ENCODE results near the gene BICD2.

DNA sequence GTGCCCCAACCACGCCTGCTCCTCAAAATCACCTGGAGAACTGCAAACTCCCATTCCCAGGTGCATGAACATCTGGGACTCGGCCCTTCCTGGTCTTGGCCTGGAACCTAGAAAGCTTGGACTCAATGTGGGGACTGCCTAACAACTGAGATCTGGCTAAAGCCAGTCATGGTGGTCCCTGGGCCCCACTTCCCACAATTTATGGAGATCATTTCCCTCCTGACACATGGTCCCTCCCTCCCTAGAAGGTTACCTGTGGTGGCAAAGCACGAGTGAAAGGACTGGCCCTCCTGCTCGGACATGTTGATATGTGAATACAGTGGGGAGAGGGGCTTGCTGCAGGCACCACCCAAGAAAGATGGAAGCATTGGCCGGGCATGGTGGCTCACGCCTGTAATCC lies 18.8 kb downstream of the BICD2 start:
- TF ChIP-seq, protein P1, sequence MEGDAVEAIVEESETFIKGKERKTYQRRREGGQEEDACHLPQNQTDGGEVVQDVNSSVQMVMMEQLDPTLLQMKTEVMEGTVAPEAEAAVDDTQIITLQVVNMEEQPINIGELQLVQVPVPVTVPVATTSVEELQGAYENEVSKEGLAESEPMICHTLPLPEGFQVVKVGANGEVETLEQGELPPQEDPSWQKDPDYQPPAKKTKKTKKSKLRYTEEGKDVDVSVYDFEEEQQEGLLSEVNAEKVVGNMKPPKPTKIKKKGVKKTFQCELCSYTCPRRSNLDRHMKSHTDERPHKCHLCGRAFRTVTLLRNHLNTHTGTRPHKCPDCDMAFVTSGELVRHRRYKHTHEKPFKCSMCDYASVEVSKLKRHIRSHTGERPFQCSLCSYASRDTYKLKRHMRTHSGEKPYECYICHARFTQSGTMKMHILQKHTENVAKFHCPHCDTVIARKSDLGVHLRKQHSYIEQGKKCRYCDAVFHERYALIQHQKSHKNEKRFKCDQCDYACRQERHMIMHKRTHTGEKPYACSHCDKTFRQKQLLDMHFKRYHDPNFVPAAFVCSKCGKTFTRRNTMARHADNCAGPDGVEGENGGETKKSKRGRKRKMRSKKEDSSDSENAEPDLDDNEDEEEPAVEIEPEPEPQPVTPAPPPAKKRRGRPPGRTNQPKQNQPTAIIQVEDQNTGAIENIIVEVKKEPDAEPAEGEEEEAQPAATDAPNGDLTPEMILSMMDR (IDR thresholded peaks at IDR 0.05): no peak
- no peak for TF ChIP-seq POLR2A (IDR thresholded peaks at IDR 0.05)

All from tibial nerve (tissue), 3 donors.